ENCODE results near the gene FIS1.
"Not testable (repeated sequence)": the region's sequence is repeated elsewhere in the genome, so short reads cannot be mapped to it uniquely, and the experiment has no call there.

The FIS1 gene

DNA sequence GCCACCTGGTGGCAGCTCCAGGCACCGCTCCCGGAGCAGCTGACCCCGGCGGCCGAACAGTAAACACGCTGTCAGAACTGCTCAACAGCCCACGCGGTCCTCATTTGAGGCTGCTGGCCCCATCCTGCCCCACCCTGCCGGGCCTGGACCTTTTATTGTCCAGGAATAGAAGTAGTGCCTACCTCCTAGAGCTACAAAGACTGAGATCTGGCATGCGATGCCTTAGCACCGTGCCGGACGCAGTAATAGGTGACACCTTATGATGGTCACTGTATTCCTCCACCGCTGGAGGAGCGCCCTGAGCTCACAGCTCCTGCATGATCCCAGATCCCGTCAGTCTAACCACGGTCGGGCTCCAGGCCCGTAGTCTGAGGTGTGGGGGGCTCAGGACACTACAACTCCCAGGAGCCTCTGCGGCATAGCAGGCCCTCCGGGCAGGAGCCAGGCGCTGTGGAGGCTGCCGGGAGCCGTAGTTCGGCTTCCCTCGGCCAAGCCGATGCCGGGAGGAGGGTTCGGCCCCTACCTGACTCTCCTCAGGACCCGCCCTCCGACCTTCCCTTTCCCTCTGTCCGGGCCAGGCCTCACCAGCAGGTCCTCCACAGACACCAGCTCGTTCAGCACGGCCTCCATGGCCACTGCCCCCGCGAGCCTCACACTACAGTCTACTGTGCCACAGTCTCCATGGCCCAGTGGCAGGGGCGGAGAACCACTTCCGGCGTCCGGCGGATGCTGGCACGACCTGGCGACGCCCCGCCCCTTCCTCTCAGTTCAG lies at the start of gene FIS1:
Gene FIS1, minus strand, starts transcription at position 707 of the 772 bp plus-strand sequence. Its CDS starts 77 bp downstream, at position 630.
- DNase-seq (ENCODE audit: extremely low read depth in 1 of 2, low read depth in 1 of 2), result peak; percentile 73 to 86

DNA sequence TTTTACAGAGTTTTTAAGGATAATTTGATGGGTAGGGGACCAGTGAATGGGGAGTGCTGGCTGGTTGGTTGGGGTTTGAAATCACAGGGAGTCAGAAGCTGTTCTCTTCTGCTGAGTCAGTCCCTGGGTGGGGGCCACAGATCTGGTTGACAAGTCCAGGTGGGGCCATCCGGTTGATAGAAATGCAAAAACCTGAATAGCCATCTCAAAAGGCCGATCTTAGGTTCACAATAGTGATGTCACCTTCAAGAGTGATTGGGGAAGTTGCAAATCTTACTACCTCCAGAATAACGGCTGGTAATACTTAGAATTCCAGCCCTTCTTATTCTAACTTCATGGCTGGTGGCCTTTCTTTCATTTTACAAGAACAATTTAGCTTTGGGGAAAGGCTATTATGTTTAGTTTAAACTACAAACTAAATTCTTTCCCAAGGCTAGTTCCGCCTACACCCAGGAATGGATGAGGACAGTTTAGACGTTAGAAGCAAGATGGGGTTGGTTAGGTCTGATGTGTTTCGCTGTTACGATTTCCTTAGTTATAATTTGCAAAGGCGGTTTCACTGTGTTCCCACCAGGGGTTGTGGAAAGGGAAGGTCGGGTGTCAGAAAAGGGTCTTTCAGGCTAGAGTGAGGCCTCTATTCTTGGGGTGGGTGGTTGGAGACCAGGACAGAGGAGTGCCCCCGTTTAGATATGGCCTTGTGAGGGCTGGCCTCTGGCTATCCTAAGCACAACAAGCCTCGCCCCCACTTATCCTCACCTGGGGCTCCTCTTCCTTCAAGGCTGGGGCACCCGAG lies 49.4 kb upstream of the FIS1 start:
- no peak for DNase-seq (ENCODE audit: extremely low read depth in 1 of 2, low read depth in 1 of 2)

DNA sequence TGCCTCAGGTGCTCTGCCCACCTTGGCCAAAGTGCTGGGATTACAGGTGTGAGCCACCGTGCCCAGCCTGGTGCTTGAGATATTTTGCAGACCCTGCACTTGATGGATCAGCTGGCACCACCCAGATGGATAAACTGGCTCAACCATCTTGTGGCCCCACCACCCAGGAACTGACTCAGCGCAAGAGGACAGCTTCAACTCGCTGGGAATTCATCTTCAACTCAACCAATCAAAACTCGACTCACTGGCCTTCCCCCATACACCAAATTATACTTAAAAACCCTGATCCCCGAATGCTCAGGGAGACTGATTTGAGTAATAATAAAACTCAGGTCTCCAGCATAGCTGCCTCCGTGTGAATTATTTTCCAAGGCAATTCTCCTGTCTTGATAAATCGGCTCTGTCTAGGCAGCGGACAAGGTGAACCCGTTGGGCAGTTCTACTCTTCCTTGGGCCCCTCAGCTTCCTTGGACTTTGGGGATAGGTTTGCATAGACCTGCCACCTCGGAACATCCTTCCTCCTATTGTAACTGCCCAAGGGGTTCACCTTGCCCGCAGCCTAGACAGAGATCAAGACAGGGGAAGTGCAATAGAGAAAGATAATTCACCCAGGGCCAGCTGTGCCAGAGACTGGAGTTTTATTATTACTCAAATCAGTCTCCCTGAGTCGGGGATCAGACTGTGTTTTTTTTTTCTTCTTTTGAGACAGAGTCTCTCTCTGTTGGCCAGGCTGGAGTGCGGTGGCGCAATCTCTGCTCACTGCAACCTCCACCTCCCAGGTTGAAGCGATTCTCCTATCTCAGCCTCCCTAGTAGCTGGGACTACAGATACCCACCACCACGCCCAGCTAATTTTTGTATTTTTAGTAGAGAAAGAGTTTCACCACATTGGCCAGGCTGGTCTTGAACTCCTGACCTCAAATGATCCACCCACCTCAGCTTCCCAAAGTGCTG lies 48.5 kb upstream of the FIS1 start:
- not testable (repeated sequence) for DNase-seq (ENCODE audit: extremely low read depth in 1 of 2, low read depth in 1 of 2)

DNA sequence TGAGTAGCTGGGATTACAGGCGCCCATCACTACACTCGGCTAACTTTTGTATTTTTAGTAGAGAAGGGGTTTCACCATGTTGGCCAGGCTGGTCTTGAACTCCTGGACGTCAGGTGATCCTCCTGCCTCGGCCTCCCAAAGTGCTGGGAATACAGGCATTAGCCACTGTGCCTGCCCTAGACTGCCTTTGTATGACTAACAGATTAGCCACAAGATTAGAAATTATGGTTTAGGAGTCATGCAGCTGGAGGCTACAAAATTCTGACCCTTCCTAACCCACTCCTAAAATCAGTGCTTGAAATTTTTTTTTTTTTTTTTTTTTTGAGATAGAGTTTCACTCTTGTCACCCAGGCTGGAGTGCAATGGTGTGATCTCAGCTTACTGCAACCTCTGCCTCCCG lies 47.7 kb upstream of the FIS1 start:
- DNase-seq (ENCODE audit: extremely low read depth in 1 of 2, low read depth in 1 of 2), result not testable (repeated sequence)

DNA sequence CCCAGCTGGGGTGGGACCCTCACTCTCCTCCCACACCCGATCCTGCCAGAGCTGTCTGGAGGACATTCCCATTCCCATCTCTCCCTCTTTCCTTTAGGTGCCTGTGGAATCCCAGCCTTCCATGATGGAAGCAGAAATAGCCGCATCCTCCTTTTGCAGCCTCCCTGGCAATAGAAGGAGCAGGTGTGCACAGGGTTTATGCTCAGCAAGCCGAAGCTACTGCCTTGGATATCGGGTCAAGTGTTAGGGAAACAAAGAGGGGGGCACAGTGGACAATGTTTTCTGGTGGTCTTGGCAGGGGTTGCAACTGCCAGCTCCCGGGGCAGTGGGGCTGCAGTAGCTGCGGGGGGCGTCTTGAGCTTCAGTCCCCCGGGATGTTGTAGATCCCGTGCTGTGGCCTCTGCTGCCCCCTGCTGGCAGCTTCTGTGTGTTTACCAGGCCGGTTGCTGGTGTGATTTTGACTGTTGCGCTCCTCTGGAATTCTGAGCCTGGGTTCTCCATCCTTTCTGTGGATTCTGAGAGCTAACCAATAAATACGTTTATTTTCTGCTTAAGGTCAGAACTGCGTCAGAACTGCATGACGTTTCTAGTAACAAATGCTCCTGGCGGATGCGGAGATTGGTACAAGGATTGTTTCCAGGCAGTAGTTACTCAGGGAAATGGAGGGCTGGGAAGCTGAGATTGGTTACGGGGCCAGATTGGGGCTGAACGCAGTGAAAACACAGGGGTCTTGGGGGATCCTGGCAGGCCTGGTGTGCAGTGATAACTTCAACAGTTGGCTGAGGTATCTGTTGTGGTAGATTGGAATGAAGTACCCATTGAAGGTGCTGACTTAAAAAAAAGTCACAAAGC lies 45.5 kb upstream of the FIS1 start:
- DNase-seq (ENCODE audit: extremely low read depth in 1 of 2, low read depth in 1 of 2), result peak in 1 of 2 donors; percentile 53

DNA sequence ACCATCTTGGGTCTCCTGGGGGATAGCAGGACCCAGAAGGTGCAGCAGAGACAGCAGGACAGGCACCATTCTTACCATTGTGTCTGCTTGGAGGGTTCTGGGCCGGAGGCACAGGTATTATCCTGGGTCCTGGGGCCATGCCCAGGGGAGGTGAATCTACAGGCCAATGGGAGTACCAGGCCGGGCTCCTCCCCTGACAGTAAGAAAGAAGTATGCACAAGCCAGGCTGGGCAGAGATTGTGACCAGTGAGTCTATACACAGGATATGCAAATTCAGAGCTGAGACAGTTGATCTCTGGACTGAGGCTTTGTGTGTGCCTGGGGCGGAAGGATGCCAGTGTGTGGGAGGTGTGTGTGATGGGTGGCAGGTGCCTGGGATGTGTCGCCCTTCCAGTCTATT lies 44.8 kb upstream of the FIS1 start:
- DNase-seq (ENCODE audit: extremely low read depth in 1 of 2, low read depth in 1 of 2), result not testable (repeated sequence)

DNA sequence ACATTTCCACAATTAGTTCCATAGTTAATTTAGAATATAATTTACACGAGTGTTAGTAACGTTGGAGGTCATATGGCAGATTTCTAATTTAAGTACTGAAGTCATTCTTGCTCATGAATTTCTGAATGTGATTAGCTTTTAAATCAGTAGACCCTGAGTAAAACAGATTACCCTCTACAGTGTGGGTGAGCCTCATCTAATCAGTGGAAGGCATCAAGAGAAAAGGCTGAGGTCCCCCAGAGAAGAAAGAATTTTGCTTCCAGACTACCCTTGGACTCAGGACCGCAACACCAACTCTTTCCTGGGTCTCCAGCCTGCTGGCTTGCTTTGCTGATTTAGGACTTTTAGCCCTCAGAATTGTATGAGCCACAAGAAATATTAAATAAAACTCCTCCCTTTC lies 43.6 kb upstream of the FIS1 start:
- DNase-seq (ENCODE audit: extremely low read depth in 1 of 2, low read depth in 1 of 2), result no peak

DNA sequence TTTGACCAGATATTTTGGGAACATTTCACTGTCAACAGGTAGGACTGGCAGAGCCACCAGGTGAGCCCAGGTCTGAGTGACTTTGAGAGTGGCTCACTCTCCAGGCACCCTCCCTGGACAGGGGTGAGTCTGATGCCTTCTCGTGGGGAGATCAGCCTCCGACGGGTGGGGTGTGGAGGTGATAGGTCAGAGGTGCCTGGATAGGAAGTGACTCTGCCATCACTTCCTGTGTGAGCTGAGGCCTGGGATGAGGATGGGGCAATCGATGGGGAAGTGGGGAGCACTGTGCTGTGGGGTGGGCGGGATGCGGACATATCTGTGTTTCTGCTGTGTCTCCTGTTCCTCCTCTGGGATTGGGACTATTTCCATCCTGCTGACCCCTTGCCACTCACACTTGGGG lies 42.2 kb upstream of the FIS1 start:
- DNase-seq (ENCODE audit: extremely low read depth in 1 of 2, low read depth in 1 of 2), result no peak

DNA sequence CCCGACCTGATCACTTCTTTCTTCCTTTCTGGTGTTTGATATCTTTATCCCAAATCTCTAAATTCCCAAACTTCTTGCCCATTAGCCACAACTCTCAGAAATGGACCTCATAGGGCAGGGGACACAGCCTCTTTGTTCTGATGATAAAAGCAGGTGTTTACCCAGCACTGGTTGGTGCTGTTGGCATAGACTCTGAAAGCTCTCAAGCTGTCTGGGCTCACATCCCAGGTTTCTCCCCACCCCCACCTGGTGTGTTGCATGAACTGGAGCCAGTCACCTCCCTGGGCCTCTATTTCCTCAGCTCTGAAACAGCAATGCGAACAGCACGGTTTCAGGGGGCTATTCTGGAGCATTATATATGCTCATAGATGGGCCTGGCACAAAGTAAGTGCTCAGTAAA lies 41.0 kb upstream of the FIS1 start:
- not testable (repeated sequence) for DNase-seq (ENCODE audit: extremely low read depth in 1 of 2, low read depth in 1 of 2)

DNA sequence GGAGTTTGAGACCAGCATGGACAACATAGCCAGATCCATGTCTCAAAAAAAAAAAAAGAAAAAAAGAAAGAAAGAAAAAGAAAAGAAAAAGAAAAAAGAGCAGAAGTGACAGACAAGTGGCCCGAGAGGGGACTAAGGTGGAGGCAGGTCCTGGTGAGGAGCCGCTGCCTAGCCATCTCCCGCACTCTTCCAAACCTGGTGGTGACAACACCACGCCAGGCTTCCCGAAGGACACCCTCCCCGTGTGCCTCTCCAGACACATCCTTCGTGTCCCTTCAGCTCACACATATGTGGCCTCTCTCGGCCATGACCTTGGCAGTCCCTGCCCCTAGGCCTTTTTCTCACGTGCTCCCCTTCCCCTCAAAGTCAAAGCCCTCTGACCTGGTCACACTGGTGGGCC lies 40.3 kb upstream of the FIS1 start:
- DNase-seq (ENCODE audit: extremely low read depth in 1 of 2, low read depth in 1 of 2), result no peak

DNA sequence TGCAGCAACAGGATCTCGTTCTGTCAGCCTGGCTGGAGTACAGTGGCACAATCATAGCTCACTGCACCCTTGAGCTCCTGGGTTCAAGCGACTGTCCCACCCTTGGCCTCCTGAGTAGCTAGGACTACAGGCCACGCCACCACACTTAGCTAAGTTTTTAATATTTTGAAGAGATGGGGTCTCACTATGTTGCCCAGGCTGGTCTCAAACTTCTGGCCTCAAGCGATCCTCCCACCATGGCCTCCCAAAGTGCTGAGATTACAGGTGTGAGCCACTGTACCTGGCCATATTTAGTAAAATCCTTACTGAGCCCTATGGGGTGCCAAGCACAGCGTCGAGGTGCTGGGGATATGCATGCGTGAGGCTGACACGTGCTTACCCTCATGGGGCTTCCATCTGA lies 36.0 kb upstream of the FIS1 start:
- not testable (repeated sequence) for DNase-seq (ENCODE audit: extremely low read depth in 1 of 2, low read depth in 1 of 2)

DNA sequence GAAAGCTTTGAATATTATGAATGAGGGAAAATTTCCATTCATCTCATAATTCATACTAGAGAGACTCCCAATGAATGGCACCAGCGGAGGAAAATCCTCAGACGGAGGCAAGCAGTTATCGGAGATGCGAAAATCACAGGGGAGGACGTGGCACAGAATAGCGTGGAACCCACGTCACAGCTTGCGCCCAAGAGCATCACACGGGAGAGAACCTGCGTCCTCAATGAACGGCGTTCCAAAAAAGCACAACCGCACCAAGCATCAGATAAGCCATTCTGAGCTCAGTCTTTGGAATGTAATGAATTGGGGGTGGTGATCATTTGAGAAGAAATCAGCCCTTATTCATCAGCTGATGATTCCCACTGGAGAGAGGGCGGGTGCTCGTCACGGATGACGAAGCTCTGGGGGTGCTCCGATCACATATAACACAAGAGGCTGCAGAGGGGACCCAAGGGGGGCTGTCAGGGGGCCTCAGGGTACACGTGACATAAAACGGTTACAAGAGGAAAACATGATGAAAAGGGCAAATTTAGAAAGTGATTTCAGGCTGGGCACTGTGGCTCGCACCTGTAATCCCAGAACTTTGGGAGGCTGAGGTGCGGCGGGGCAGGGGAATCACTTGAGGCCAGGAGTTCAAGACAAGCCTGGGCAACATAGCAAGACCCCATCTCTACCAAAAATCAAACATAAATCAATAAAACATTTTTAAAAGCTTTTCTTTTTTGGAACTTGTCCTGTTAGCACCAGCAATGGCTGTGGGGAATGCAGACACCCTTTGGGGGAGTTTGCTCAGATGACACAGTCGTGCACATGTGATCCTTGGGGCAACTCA lies 33.8 kb upstream of the FIS1 start:
- no peak for DNase-seq (ENCODE audit: extremely low read depth in 1 of 2, low read depth in 1 of 2)

DNA sequence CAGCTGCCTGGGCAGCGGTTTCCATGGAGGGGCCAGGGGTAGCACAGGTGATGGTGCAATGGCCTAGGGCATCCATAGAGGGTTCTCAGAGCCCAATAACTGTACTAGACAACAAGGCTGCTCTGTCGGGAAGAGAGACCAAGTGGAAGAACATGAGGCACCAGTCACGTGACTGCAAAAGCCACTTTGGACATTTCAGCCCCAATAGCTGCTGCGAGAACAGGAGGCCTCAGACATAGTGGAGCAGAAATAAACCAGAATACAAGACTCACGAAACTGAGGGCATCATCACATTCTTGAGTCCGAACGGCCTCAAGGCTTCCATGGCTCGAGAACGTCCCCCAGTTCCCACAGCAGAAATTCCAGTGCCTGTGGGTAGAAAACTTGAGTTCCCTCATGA lies 32.3 kb upstream of the FIS1 start:
- no peak for DNase-seq (ENCODE audit: extremely low read depth in 1 of 2, low read depth in 1 of 2)

DNA sequence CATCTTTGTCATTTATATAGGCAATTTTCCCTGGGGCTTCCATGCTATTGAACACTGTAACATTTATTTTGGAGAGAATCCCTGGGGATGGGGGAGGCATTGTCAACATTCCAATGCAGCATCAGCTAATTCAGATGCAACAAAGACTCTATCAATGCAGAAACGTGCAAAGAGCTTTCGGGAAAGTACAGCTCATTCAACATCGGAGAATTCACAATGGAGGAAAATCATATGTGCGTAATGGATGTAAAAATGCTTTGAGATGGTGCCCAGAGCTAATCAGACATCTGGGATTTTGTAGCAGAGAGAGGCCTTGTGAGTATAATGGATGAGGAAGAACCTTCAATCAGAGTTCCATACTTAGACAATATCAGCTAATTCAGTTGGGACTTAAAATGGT lies 28.3 kb upstream of the FIS1 start:
- no peak for DNase-seq (ENCODE audit: extremely low read depth in 1 of 2, low read depth in 1 of 2)

DNA sequence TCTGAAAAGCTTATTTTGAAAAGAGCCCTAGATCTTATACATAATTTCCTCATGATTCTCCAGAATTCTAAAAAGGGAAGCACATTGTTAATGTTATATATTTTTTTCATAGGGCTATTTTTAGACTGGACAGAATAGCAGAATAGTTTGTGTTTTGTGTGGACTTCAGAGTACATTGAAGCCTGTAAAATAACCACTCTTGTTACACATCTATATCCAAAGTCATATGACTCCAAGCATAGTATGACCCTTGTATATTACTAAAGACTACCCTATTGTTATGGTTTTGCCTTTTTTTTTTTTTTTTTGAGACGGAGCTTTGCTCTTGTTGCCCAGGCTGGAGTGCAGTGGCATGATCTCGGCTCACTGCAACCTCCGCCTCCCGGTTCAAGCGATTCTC lies 26.1 kb upstream of the FIS1 start:
- no peak for DNase-seq (ENCODE audit: extremely low read depth in 1 of 2, low read depth in 1 of 2)

DNA sequence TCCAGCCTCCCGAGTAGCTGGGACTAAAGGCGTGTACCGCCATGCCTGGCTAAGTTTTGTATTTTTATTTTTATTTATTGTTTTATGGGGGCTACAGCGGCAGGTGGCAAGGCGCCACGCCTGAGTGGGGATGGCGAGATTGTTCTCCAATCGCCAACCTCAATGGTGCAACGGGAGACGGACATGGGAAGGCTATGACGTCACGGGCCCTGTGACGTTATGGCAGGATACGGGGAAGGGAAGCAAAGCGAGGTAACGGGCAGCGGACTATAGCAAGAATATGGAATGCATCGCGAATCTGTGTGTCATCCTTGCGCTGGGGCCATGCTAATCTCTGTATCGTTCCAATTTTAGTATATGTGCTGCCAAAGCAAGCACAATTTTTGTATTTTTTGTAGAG lies 24.8 kb upstream of the FIS1 start:
- DNase-seq (ENCODE audit: extremely low read depth in 1 of 2, low read depth in 1 of 2), result no peak

DNA sequence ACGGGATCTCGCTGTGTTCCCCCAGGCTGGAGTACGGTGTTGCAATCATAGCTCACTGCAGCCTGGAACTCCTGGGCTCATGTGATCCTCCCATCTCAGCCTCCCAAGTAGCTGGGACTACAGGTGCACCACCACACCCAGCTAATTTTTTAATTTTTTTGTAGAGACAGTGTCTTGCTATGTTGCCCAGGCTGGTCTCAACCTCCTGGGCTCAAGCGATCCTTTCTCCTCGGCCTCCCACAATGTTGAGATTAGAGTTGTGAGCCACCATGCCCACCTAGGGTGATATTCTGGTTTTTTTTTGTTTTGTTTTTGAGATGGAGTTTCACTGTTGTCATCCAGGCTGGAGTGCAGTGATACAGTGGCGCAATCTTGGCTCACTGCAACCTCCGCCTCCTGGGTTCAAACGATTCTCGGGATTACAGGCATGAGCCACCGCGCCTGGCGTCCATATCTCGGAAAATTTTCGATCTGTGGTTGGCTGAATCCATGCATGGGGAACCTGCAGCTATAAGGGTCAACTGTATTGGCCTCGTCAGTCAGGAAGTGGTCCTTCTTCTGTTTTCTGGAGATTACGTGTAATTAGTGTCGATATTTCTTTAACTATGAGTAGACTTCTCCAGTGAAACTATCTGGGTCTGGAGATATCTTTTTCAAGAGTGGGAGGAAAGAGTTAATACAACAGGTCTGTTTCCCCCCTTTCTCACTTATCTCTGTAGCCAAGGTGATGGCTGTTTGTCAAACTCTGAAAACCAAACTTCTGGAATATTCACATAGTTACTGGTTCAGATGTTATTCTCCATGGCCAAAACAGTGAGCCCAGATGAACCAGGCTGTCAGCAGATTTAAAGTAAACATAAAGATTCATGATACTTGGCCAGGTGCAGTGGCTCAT lies 21.0 kb upstream of the FIS1 start:
- no peak for DNase-seq (ENCODE audit: extremely low read depth in 1 of 2, low read depth in 1 of 2)

DNA sequence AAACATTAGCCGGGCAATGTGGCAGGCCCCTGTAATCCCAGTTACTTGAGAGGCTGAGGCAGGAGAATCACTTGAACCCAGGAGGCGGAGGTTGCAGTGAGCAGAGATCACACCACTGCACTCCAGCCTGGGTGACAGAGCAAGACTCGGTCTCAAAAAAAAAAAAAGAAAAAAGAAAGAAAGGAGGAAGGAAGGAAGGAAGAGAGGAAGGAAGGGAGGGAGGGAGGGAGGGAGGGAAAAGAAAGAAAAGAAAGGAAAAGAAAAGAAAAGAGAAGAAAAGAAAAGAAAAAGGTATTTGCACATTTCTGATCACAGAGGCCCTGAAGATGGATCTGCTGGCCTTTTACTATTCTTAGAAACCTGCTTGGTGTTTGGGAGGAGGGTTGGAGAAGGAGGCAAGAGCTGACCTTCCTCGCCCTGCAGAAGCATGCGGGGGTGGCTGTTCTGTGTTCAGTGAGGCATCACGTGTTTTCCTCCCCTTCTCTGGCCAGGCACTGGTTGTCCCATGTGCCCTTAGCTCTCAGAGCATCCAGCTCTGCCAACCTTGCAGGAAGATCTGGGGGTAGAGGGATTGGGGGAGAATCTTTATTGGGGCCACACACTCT lies 19.3 kb upstream of the FIS1 start:
- DNase-seq (ENCODE audit: extremely low read depth in 1 of 2, low read depth in 1 of 2), result not testable (repeated sequence)
